Ovary (tissue), 3 donors: ENCODE data around the gene MOV10.

ENCODE experiments used
- EP300 ChIP-seq: sonication (generic); formaldehyde crosslinking; IDR thresholded peaks from one replicate; pipeline ENCODE4 v1.6.1; 2017; ENCODE audit warnings: antibody characterized with exemption
- POLR2A ChIP-seq: fragments of 450-650 bp; IDR thresholded peaks from one replicate; pipeline ENCODE4 v1.6.1; 2017; ENCODE audit warnings: antibody characterized with exemption, mild to moderate bottlenecking, moderate library complexity
- TF ChIP-seq, protein P1 (sequence below), 3 donors: fragments of 450-650 bp in 2 of 3; fragments of 200-600 bp in 1 of 3; IDR thresholded peaks; one replicate each; pipeline versions ENCODE4 v1.5.1 to v1.8.0; 2016 to 2022; ENCODE audit warnings: antibody characterized with exemption in 3 of 3, mild to moderate bottlenecking in 1 of 3
- donor health status: DM: no; HTN: no; CAD: no.

DNA sequence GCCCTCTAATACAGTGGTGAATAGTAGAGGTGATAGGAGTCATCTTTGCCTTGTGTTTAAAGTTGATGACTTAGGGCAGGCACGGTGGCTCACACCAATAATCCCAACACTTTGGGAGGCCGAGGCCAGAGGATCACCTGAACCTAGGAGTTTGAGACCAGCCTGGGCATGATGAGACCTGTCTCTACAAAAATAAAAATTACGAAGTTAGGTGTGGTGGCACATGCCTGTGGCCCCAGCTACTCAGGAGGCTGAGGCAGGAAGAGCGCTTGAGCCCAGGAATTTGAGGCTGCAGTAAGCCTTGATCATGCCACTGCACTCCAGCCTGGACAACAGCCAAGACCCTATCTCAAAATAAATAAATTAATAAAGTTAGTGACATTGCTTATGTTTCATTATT lies 28.2 kb upstream of the MOV10 start:
- no peak for TF ChIP-seq POLR2A
- TF ChIP-seq, protein P1, sequence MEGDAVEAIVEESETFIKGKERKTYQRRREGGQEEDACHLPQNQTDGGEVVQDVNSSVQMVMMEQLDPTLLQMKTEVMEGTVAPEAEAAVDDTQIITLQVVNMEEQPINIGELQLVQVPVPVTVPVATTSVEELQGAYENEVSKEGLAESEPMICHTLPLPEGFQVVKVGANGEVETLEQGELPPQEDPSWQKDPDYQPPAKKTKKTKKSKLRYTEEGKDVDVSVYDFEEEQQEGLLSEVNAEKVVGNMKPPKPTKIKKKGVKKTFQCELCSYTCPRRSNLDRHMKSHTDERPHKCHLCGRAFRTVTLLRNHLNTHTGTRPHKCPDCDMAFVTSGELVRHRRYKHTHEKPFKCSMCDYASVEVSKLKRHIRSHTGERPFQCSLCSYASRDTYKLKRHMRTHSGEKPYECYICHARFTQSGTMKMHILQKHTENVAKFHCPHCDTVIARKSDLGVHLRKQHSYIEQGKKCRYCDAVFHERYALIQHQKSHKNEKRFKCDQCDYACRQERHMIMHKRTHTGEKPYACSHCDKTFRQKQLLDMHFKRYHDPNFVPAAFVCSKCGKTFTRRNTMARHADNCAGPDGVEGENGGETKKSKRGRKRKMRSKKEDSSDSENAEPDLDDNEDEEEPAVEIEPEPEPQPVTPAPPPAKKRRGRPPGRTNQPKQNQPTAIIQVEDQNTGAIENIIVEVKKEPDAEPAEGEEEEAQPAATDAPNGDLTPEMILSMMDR (IDR thresholded peaks at IDR 0.05) = no peak
- no peak for TF ChIP-seq EP300
